ENCODE data around the gene PDE4B.
"Not testable (repeated sequence)": the region's sequence is repeated elsewhere in the genome, so short reads cannot be mapped to it uniquely, and the experiment has no call there.

PDE4B gene

GRCh38 chr1:66294707-66295370 lies 502.1 kb downstream of the PDE4B start:
- no peak for FAIRE-seq

GRCh38 chr1:66295803-66296202 lies 503.1 kb downstream of the PDE4B start:
- FAIRE-seq: no peak

DNA sequence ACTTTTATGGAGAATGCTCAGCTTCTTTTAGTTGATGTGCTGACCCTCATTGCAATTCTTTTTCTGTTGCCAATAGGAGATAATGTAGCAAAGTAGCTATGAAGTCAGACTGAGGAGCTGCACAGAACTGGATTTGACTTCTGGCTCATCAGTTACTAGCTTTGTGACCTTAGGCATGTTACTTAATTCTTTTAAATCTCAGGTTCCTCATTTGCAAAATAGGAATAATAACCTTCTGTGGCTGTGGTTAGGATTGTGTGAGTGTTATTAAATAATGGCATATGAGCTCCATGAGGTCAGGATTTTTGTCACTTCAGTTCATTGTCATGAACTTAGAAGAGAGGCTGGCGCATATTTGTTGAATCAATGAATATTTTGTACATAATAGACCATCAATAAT lies 503.7 kb downstream of the PDE4B start:
- FAIRE-seq: no peak

DNA sequence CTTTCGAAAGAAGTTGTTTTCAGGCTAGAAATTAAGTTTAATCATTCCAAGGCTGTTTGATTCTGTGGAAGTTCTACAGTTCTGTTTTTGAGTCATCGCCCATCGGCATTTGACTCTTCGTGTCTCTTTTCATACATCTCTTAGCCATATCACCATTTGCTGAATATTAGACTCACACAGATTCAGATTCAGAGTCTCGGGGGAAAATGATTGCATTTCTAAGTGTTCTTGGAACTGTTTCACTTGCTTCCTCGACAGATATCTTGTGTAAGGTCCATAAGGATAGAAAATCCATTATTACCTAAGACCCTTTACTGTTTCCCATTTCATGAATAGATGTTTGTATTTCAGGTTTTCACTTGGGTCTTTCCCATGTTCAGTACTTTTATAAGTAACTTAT lies 504.3 kb downstream of the PDE4B start:
- FAIRE-seq: no peak

GRCh38 chr1:66298464-66298863 lies 505.8 kb downstream of the PDE4B start:
- no peak for FAIRE-seq

DNA sequence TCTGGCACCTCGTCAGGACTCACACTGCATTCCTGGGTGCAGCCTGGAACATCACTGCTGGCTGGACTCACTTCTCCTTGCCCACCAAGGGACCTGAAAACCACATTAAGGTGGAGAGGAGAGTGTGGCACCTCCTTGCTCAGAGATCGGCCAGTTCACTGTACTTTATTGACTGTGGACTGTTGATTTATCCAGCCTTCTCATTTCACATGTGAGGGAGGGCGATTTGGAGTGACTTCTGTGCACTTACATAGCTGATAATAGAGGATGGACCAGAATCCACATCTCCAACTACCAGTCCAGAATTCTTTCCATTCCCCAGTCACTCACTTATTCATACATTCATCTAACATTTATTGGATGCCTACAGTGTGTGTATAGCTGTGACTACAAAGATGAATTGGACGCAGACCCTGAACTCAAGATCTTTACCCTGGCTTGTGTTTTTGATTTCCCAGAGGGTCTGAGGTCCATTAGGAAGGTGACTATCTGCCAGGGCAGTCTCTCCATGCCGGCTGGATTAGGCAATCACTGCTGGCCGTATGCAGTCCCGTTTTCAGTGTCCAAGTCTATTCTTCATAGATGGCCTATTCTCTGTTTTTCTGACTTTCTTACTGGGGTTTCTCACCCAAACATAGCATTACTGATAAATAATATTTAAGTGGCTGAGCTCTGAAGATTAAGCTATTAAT lies 507.7 kb downstream of the PDE4B start:
- FAIRE-seq: no peak

GRCh38 chr1:66300972-66301451 lies 508.3 kb downstream of the PDE4B start:
- no peak for FAIRE-seq

DNA sequence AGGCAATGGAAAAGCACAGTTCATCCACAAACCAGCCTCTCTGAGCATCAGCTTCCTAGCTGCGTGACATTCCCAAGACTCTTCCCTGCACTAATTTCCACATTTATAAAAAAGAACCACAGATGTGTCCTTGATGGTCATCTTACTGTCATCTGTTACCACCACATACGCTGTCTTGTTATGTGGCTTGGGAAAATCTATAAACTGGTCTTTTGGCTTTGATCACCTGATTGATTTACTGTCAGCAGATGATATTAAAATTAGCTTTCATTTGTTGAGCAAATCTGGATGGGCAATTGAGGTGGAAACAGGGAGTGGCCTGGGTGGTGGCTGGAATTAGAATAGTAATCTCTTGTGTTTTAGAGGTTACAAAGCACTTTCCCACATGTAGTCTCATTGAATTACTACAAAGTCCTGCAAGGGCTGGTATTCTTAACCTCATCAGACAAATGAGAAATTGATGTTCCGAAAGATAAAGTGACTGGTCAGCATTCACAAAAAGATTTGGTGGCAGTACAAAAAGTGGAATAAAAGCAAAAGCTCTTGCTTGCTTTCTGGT lies 509.6 kb downstream of the PDE4B start:
- no peak for FAIRE-seq

DNA sequence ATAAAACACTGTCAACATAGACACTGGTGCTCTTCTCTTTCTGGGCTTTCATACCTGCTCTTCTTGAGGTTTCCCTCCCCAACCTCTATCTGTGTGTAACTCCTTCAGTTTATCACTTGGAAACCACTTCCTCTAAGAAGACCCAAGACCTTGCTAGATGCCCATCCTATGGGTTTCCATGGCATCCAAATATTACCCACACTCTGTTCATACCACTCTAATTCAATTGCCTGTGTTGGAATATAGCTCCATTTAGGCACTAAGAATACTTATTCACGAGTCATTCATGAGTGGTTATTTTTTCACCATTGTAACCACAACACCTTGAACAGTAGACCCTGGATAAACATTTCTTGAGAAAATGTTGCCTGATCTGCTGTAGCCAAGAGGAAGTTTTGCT lies 510.1 kb downstream of the PDE4B start:
- no peak for FAIRE-seq

DNA sequence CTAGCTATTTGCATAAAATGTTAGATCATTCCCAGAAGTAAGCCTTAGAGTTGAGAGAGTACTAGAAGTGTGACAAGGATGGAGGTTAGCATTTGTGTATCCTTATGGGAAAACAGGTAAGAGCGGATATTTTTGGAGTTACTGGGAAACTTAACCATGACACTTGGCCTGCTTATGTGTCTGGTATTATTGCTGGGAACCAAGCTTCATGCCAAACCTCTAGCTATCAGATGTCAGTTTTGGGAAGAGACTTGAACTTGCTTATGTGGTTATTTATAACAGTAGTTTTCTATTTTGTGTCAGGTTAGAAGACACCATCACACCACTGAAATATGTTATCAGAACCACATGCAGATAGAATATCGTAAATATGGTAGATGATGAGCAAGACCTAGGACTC lies 511.0 kb downstream of the PDE4B start:
- FAIRE-seq: no peak

DNA sequence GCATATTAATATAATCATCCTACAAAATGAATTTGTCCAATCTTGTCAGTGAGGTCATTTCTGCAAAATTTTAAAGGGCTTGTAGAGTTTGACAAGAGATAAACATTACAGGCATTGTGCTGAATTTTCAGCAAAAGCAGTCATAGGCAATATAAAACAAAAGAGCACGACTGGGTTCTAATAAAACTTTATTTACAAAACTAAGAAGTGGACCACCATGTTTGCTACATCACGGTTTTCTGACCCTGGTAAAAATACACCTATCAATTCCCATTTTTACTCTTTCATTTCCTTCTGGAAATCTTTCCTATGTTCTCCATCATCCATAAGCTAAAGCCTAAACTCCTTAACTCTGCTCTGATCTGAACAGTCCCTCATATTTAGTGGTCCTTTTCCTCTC lies 511.4 kb downstream of the PDE4B start:
- no peak for FAIRE-seq

DNA sequence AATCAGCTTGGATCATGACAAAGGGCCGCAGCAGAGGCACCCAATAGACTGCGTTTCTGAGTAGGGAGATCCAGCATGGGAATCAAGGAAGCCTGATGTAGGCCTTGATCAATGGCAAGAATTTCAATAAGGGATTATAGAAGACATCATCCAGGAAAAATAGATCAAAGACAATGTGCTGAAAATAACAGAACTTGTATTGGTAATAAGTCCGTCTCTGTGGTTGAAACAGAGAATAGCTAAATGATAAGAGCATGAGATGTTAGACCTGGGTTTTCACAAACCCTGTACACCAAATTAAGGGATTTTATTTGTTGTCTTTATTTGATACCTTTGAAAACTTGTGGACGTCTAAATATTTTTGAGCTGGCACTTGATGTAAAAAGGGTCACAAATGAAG lies 513.2 kb downstream of the PDE4B start:
- FAIRE-seq: no peak

DNA sequence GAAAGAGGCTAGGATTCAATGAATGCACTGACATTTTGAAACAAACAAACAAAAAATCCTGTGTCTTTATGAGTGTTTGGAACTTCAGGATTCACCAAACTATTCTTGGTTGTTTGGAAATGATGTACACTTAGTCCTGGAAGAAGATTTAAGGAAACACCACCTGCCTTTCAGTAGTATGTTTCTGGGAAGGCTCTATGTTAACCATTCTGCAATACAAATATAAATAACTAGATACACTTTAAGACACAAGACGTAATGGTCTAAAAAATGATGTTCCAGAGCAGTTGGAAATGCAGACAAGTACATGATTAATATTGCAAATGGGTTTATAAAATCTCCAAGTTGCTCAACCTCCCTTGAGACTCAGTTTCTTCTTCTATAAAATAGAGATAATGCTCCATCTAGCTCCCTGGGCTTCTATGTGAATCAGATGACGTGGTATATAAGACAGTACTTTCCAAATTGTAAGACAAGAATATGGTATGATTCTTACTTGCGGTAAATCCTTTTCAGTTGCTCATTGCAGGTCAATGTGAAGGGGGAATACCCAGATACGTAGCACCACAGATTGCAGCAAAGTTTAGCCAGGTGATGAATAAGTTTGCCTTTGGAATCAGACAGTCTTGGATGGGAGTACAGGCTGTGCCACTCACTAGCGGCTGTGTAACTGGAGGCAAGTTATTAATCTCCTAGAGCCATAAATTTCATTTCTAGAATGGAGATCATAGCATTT lies 516.5 kb downstream of the PDE4B start:
- no peak for FAIRE-seq

DNA sequence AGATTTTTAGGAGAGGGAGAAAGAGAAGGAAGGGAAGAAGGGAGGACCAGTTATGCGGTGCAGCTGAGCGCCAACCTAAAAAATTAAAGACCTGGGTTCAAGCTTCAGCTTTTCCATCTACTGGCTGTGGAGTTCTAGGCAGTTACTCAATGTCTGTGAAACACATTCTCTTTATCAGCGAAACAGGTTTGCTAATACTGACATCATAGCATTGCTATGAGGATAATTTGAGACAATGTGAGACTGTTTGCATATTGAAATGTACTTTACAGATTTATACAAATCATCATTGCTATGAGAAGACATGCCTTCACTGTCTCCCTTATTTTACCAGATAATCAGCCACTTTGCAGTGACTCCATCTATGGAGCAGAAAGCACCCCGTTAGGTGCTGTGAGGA lies 518.4 kb downstream of the PDE4B start:
- FAIRE-seq: no peak

DNA sequence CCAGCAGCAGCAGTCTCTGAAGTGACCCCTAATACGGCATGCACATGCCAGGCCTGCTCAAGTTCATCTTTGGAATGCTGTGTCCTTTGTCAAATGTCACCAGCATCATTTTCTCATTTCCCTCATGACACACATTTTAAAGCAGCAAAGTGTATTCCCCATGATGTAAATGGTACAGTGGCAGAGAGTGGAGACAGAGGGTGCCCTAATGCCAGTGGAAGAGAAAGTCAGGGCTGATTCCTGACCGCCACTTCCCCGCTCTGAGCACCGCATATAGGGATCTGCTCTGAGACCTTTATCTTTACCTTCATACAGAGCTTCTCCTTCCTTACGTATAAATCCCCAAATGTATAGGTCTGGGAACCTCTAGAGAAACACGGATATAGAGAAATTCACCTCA lies 518.9 kb downstream of the PDE4B start:
- FAIRE-seq: no peak

GRCh38 chr1:66312271-66312990 lies 519.7 kb downstream of the PDE4B start:
- no peak for FAIRE-seq

- FAIRE-seq: no peak
Observed at GRCh38 chr1:66313429-66313828, 520.7 kb downstream of the PDE4B start.

DNA sequence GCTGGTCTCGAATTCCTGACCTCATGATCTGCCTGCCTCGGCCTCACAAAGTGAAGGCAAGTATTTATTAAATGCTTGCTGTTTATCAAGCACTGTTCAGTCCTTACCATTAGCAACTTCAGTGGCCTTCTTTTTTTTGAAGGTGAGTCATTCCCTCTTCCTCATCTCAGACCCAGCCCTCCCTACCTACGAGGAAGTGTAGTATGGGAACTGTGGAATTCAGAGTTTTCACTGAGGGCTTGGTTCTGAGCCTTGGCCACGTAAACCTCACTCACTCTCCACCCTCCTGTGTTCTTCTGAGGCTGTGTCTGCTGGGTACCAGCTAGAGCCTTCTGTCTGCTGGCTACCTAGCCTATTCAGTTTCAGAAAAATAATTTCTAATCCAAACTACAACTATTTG lies 523.0 kb downstream of the PDE4B start:
- FAIRE-seq: no peak

GRCh38 chr1:66316464-66317247 lies 524.0 kb downstream of the PDE4B start:
- FAIRE-seq: no peak

GRCh38 chr1:66317248-66317515 lies 524.5 kb downstream of the PDE4B start:
- no peak for FAIRE-seq

- no peak for FAIRE-seq
Observed at GRCh38 chr1:66320231-66320630, 527.5 kb downstream of the PDE4B start.

GRCh38 chr1:66322462-66322861 lies 529.8 kb downstream of the PDE4B start:
- FAIRE-seq: not testable (repeated sequence)

Data from A204.1 (cell line).